Trophoblast cell (in vitro differentiated cells and primary cell): Measurements from ENCODE around the gene AEN.
A peak's percentile ranks its signal among the peaks of the same experiment; 100 is the strongest.

ENCODE experiments used
- DNase-seq, 2 donors: peaks; one replicate each; pipeline ENCODE4 v3.0.0-alpha.2; 2016
- H2AFZ ChIP-seq: 2 replicates; pipeline ENCODE4 v1.6.1; 2013; ENCODE audit warnings: low read length, moderate library complexity, mild to moderate bottlenecking; ENCODE audit not compliant: insufficient read depth, poor library complexity
- H2AK5ac ChIP-seq: 2 replicates; pipeline ENCODE4 v1.6.1; 2013; ENCODE audit warnings: mild to moderate bottlenecking, low read length
- H2BK120ac ChIP-seq: 2 replicates; pipeline ENCODE4 v1.6.1; 2013; ENCODE audit warnings: low read length, mild to moderate bottlenecking, moderate library complexity; ENCODE audit not compliant: insufficient read depth, poor library complexity
- H2BK12ac ChIP-seq: 2 replicates; pipeline ENCODE4 v1.6.1; 2013; ENCODE audit warnings: mild to moderate bottlenecking, low read length, moderate library complexity
- H2BK5ac ChIP-seq: 2 replicates; pipeline ENCODE4 v1.6.1; 2013; ENCODE audit warnings: low read length, low read depth, moderate library complexity, mild to moderate bottlenecking; ENCODE audit not compliant: poor library complexity
- H3K14ac ChIP-seq: 2 replicates; pipeline ENCODE4 v1.6.1; 2013; ENCODE audit warnings: mild to moderate bottlenecking, low read length
- H3K18ac ChIP-seq: 2 replicates; pipeline ENCODE4 v1.6.1; 2013; ENCODE audit warnings: mild to moderate bottlenecking, low read length
- H3K23ac ChIP-seq: 2 replicates; pipeline ENCODE4 v1.6.1; 2013; ENCODE audit warnings: low read length
- H3K27ac ChIP-seq: 2 replicates; pipeline ENCODE4 v1.5.1; 2013; ENCODE audit warnings: low read depth, mild to moderate bottlenecking, inconsistent platforms, low read length, moderate library complexity
- H3K27me3 ChIP-seq: 2 replicates; pipeline ENCODE4 v1.6.1; 2013; ENCODE audit warnings: inconsistent platforms, mild to moderate bottlenecking, low read length, moderate library complexity; ENCODE audit not compliant: insufficient read depth
- H3K36me3 ChIP-seq, 2 experiments: 1 replicate in 1 of 2; 2 replicates in 1 of 2; pipeline ENCODE4 v1.6.1; 2013; ENCODE audit warnings: low read length in 2 of 2, mild to moderate bottlenecking in 2 of 2, moderate library complexity in 1 of 2; ENCODE audit not compliant: insufficient read depth in 2 of 2, control insufficient read depth in 1 of 2
- H3K4ac ChIP-seq: 2 replicates; pipeline ENCODE4 v1.6.1; 2013; ENCODE audit warnings: low read depth, mild to moderate bottlenecking, low read length, moderate library complexity
- H3K4me1 ChIP-seq, 2 experiments: 1 replicate in 1 of 2; 2 replicates in 1 of 2; pipeline ENCODE4 v1.6.1; 2013; ENCODE audit warnings: low read length in 2 of 2, mild to moderate bottlenecking in 2 of 2, moderate library complexity in 1 of 2; ENCODE audit not compliant: insufficient read depth in 2 of 2, control insufficient read depth in 1 of 2
- H3K4me2 ChIP-seq: 2 replicates; pipeline ENCODE4 v1.6.1; 2013; ENCODE audit warnings: inconsistent platforms, mild to moderate bottlenecking, low read length, moderate library complexity
- H3K4me3 ChIP-seq: 2 replicates; pipeline ENCODE4 v1.5.1; 2013; ENCODE audit warnings: mild to moderate bottlenecking, low read depth, low read length, inconsistent platforms
- H3K79me1 ChIP-seq: one replicate; pipeline ENCODE4 v1.6.1; 2013; ENCODE audit warnings: low read length
- H3K79me2 ChIP-seq: 2 replicates; pipeline ENCODE4 v1.6.1; 2013; ENCODE audit warnings: low read length, mild to moderate bottlenecking; ENCODE audit not compliant: control insufficient read depth, insufficient read depth, poor library complexity
- H3K9ac ChIP-seq: 2 replicates; pipeline ENCODE4 v1.6.1; 2013; ENCODE audit warnings: mild to moderate bottlenecking, low read length
- H3K9me3 ChIP-seq: 2 replicates; pipeline ENCODE4 v1.6.1; 2013; ENCODE audit warnings: low read depth, mild to moderate bottlenecking, control low read depth, inconsistent platforms, low read length; ENCODE audit not compliant: insufficient read depth
- H4K12ac ChIP-seq: 2 replicates; pipeline ENCODE4 v1.6.1; 2013; ENCODE audit warnings: low read depth, mild to moderate bottlenecking, low read length, moderate library complexity
- H4K8ac ChIP-seq: 2 replicates; pipeline ENCODE4 v1.6.1; 2013; ENCODE audit warnings: low read depth, mild to moderate bottlenecking, low read length, moderate library complexity
- H4K91ac ChIP-seq: one replicate; pipeline ENCODE4 v1.6.1; 2013; ENCODE audit warnings: low read depth, mild to moderate bottlenecking, low read length, moderate library complexity
- WGBS: extraction: QIAGEN DNeasy Blood & Tissue Kit; methylation state at CpG from one replicate; pipeline ENCODE4 v1.1.7; 2013; ENCODE audit warnings: missing lambda C conversion rate; ENCODE audit not compliant: insufficient read length, insufficient coverage; ENCODE audit errors: extremely low coverage; 5-methylcytosine and 5-hydroxymethylcytosine counted together

AEN gene

DNA sequence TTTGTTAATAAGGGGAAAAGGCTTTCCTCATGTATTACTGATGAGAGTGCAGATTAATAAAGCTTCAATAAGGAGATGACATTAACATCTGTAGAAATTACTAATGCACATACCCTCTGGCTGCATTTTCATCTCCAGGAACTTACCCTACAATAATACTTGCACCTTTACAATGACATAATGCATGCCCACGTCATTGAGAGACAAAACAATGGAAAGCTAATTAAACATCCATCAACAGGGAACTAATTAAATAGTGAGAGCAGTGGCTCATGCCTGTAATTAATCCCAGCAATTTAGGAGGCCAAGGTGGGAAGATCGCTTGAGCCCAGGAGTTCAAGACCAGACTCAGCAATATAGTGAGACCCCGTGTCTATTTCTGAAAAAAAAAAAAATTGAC, 41.8 kb upstream of the AEN start:
- H3K36me3 ChIP-seq: no peaks in the 10 kb centered on the region
- H3K4me1 ChIP-seq: peaks cover 6% of the 10 kb centered on the region in 2 experiments
- H3K79me1 ChIP-seq: peaks cover 2% of the 10 kb centered on the region
- no peak overlapping the region for H4K12ac ChIP-seq
- no peak overlapping the region for H3K18ac ChIP-seq
- H3K4me2 ChIP-seq: no peak overlapping the region
- no peak overlapping the region for H2BK120ac ChIP-seq
- no peak for DNase-seq
- no peak overlapping the region for H3K14ac ChIP-seq
- H3K27ac ChIP-seq: no peak overlapping the region
- H3K9ac ChIP-seq: no peak overlapping the region
- H2BK5ac ChIP-seq: no peak overlapping the region
- no peak overlapping the region for H2AK5ac ChIP-seq
- H3K27me3 ChIP-seq: no peaks in the 10 kb centered on the region
- no peaks in the 10 kb centered on the region for H3K9me3 ChIP-seq
- H3K4ac ChIP-seq: no peak overlapping the region
- no peak overlapping the region for H4K91ac ChIP-seq
- H2AFZ ChIP-seq: no peak overlapping the region
- H4K8ac ChIP-seq: no peak overlapping the region
- H3K23ac ChIP-seq: no peak overlapping the region
- no peak overlapping the region for H3K4me3 ChIP-seq
- no peak overlapping the region for H2BK12ac ChIP-seq
- WGBS: no CpG with 5 or more reads among the region's 3 CpGs
- peaks cover 2% of the 10 kb centered on the region for H3K79me2 ChIP-seq

DNA sequence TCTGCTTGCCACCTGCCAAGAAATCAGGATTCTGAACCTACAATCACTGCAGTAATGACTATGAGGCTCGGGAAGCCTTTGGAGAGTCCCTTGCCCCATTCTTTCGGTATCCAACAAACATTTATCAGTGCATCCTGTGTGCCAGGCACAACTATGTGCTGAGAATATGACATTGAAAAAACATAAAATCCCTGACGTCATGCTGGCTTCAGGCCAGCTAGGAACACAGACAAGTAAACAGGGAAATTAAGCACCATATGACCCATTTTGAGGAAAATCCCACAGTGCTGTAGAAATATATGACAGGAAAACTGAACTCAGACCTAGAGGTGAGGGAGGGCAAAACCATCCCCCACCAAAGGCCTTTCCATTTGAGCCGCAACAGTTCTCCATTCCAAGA, 40.6 kb upstream of the AEN start:
- Histone ChIP-seq H3K23ac (no peak overlapping the region), H4K91ac (no peak overlapping the region), H3K4me2 (no peak overlapping the region), H3K27me3 (no peaks in the 10 kb centered on the region), H3K9ac (no peak overlapping the region), H2AFZ (no peak overlapping the region), H2AK5ac (no peak overlapping the region), H3K18ac (no peak overlapping the region), H3K9me3 (no peaks in the 10 kb centered on the region), H3K79me1 (no peaks in the 10 kb centered on the region), H4K8ac (no peak overlapping the region), H2BK5ac (no peak overlapping the region), H3K4me1 (no peaks in the 10 kb centered on the region), H3K4me3 (no peak overlapping the region), H4K12ac (no peak overlapping the region), H3K36me3 (no peaks in the 10 kb centered on the region), H3K27ac (no peak overlapping the region), H3K79me2 (no peaks in the 10 kb centered on the region), H3K4ac (no peak overlapping the region), H2BK12ac (no peak overlapping the region), H3K14ac (no peak overlapping the region), H2BK120ac (no peak overlapping the region)
- no CpG with 5 or more reads among the region's 4 CpGs for WGBS
- no peak for DNase-seq

DNA sequence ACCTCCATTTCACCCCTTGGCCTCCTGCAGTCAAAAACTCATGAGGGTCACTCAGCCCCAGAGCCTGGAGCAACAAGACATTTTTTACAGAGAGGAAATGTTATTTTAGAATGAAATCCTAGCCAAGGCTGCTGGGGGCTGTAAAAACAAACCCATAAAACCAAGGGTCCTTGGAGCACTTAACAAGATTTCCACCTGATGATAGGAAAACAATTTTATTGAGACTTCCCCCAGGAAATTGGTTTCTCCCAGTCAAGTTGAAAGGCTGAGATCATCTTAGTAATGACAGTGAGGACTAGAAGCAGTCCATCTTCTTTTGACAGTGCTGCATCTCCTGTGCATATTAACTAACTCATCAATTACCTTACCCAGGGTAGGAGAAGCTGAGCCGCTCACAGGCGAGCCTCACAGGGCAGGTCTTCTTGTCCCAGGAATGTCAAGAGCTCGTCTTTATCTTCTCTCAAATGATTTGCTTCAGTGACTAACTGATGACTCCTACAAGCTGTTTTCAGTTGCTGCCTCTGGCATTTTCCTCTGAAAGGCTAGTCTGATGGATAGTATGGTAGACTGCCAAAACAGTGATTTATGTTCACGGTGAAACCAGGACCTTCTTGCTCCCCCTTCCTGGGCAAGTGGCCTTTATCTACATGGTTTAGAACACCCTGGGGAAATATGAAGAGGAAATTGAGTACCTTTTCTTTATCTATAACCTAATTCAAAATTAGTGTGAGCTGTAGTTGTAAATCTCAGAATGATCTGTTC, 34.6 kb upstream of the AEN start:
- H3K14ac ChIP-seq: no peak overlapping the region
- H2BK12ac ChIP-seq: no peak overlapping the region
- H3K27me3 ChIP-seq: no peaks in the 10 kb centered on the region
- H3K4me1 ChIP-seq: no peaks in the 10 kb centered on the region
- no peak overlapping the region for H4K12ac ChIP-seq
- no peaks in the 10 kb centered on the region for H3K79me1 ChIP-seq
- H3K4ac ChIP-seq: no peak overlapping the region
- no peak overlapping the region for H3K4me2 ChIP-seq
- no peak overlapping the region for H3K18ac ChIP-seq
- no peak overlapping the region for H2BK5ac ChIP-seq
- no peak overlapping the region for H2BK120ac ChIP-seq
- no peak overlapping the region for H4K91ac ChIP-seq
- no peak overlapping the region for H2AFZ ChIP-seq
- DNase-seq: peak in 1 of 2 donors; percentile 8
- WGBS: no CpG with 5 or more reads among the region's 4 CpGs
- no peaks in the 10 kb centered on the region for H3K9me3 ChIP-seq
- no peak overlapping the region for H2AK5ac ChIP-seq
- H3K79me2 ChIP-seq: no peaks in the 10 kb centered on the region
- H4K8ac ChIP-seq: no peak overlapping the region
- no peak overlapping the region for H3K23ac ChIP-seq
- no peak overlapping the region for H3K9ac ChIP-seq
- no peak overlapping the region for H3K27ac ChIP-seq
- H3K36me3 ChIP-seq: no peaks in the 10 kb centered on the region
- H3K4me3 ChIP-seq: no peak overlapping the region

DNA sequence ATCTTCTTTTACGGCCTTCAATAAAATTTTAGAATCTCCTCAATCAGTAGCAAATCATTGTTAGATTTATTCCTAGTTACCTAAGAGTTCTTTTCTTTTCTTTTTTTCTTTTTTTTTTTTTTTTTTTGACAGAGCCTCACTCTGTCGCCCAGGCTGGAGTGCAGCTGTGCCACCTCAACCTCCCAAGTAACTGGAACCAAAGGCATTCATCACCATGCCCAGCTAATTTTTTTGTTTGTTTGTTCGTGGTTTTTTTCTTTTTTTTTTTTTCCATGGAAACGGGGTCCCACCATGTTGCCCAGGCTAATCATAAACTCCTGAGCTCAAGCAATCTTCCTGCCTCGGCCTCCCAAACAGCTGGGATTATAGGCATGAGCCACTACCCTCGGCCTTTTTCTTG, 30.4 kb upstream of the AEN start:
- no peak overlapping the region for H4K8ac ChIP-seq
- no peak overlapping the region for H4K91ac ChIP-seq
- no peak overlapping the region for H3K4me3 ChIP-seq
- H3K4ac ChIP-seq: no peak overlapping the region
- no peaks in the 10 kb centered on the region for H3K27me3 ChIP-seq
- H3K36me3 ChIP-seq: no peaks in the 10 kb centered on the region
- no peak overlapping the region for H3K14ac ChIP-seq
- no peak overlapping the region for H3K23ac ChIP-seq
- H3K18ac ChIP-seq: no peak overlapping the region
- no peak for DNase-seq
- no peak overlapping the region for H3K27ac ChIP-seq
- no peak overlapping the region for H2BK120ac ChIP-seq
- no peak overlapping the region for H2BK5ac ChIP-seq
- H3K79me2 ChIP-seq: no peaks in the 10 kb centered on the region
- no CpG with 5 or more reads among the region's 6 CpGs for WGBS
- H2BK12ac ChIP-seq: no peak overlapping the region
- no peak overlapping the region for H3K4me2 ChIP-seq
- H4K12ac ChIP-seq: no peak overlapping the region
- no peaks in the 10 kb centered on the region for H3K79me1 ChIP-seq
- H2AK5ac ChIP-seq: no peak overlapping the region
- no peaks in the 10 kb centered on the region for H3K9me3 ChIP-seq
- no peak overlapping the region for H2AFZ ChIP-seq
- H3K4me1 ChIP-seq: no peaks in the 10 kb centered on the region
- no peak overlapping the region for H3K9ac ChIP-seq
